Tibial nerve (tissue), 4 donors: Measurements from ENCODE around the gene MYRF.

ENCODE experiments used
- EP300 ChIP-seq, 2 donors: sonication (generic); formaldehyde crosslinking; IDR thresholded peaks; one replicate each; pipeline ENCODE4 v1.6.1; 2017; ENCODE audit warnings: antibody characterized with exemption in 2 of 2, mild to moderate bottlenecking in 1 of 2
- POLR2A ChIP-seq, 2 donors: fragments of 450-650 bp; IDR thresholded peaks; one replicate each; pipeline ENCODE4 v1.6.1; 2017; ENCODE audit warnings: antibody characterized with exemption in 2 of 2, mild to moderate bottlenecking in 2 of 2, moderate library complexity in 2 of 2
- TF ChIP-seq, protein P1 (sequence below), 5 experiments: fragments of 200-600 bp in 3 of 5; fragments of 450-650 bp in 2 of 5; sonication (generic) in 3 of 5; IDR thresholded peaks; one replicate each; pipeline ENCODE4 v1.5.1; 2016 to 2019; ENCODE audit warnings: antibody characterized with exemption in 5 of 5, mild to moderate bottlenecking in 3 of 5, moderate library complexity in 2 of 5

DNA sequence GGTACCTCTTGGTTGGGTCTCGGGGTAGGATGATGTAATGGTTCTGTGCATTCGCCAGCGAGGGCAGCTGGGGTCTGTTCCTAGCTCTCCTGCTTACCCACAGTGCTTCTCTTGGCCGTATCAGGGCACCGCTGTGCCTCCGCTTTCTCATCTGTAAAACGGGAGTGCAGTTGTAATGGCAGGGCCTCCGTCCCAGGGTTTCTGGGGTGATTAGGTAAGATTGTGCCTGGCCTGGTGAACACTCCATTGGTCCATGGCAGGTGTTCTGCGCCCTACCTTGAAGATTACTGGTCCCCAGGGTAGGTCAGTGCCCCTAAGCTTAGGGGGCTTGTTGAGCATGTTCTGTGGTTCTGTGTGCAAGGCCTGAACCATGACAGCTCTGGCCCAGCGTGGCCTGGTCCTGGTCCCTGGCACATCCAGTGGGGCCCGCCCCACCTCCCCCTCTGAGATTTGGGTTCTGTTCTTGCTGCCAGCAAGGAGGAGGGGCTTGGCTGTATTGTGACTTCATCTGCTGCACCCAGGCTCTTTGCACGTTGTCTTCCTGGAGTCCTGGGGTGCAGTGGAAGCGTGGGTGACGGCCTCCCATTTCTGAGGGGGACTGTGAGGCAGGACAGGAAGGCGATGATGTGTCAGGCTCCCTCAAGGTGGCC is 4.9 kb downstream of the MYRF start:
- TF ChIP-seq, protein P1, sequence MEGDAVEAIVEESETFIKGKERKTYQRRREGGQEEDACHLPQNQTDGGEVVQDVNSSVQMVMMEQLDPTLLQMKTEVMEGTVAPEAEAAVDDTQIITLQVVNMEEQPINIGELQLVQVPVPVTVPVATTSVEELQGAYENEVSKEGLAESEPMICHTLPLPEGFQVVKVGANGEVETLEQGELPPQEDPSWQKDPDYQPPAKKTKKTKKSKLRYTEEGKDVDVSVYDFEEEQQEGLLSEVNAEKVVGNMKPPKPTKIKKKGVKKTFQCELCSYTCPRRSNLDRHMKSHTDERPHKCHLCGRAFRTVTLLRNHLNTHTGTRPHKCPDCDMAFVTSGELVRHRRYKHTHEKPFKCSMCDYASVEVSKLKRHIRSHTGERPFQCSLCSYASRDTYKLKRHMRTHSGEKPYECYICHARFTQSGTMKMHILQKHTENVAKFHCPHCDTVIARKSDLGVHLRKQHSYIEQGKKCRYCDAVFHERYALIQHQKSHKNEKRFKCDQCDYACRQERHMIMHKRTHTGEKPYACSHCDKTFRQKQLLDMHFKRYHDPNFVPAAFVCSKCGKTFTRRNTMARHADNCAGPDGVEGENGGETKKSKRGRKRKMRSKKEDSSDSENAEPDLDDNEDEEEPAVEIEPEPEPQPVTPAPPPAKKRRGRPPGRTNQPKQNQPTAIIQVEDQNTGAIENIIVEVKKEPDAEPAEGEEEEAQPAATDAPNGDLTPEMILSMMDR (IDR thresholded peaks at IDR 0.05): no peak
- TF ChIP-seq POLR2A (IDR thresholded peaks at IDR 0.05): no peak
- no peak for TF ChIP-seq EP300 (IDR thresholded peaks at IDR 0.05)
